HepG2 (cell line): ENCODE measurements around the gene EGLN1. TPM values are rescaled to one million over a fixed set of nuclear protein-coding genes. Genes with fewer than 3 reads are reported as not detected.

Experiments used
- ATAC-seq: fragments of 200-7000 bp; cut with Tn5 transposase; 3 replicates; pipeline ENCODE4 v1.9.1; 2020; ENCODE audit warnings: mild to moderate bottlenecking, moderate library complexity
- BruUV-seq: library from RNA; stranded (reverse); fragments of 400-500 nt; replicated peaks from 2 replicates; lab custom pipeline; 2021; lab: Mats Ljungman, UMichigan
- CTCF ChIA-PET: fragments of 300-600 bp; formaldehyde crosslinking; extraction: SDS; loops from one replicate; lab custom pipeline; 2021; ENCODE audit warnings: low total read pairs, inconsistent platforms, low intra/inter-chr PET ratio; lab: Yijun Ruan, JAX
- POLR2A ChIA-PET: fragments of 350-600 bp; sonication (Branson Sonifier 250); formaldehyde crosslinking; loops from one replicate; lab custom pipeline; 2020; ENCODE audit warnings: antibody characterized with exemption, inconsistent platforms; lab: Yijun Ruan, JAX
- DNase-seq: peaks from one replicate; pipeline ENCODE4 v3.0.0-alpha.2; 2015; ENCODE audit warnings: low spot score
- FAIRE-seq: peaks from 3 replicates; lab custom pipeline; 2011; peaks lifted over from hg19 to GRCh38; lab: Jason Lieb, UNC
- H2AFZ ChIP-seq: one replicate; pipeline ENCODE4 v1.6.1; 2011; ENCODE audit warnings: low read length, inconsistent platforms
- H3K27ac ChIP-seq: fragments of 300-600 bp; 3 replicates; pipeline ENCODE4 v1.8.0; 2011; ENCODE audit warnings: mixed run types, mild to moderate bottlenecking, mixed read lengths, low read length, inconsistent platforms; ENCODE audit not compliant: insufficient read depth; ENCODE audit errors: extremely low read length
- H3K27me3 ChIP-seq, 2 experiments: fragments of 200-600 bp in 1 of 2; 2 replicates in 1 of 2; 3 replicates in 1 of 2; pipeline versions ENCODE4 v1.6.0 to v1.8.0; 2011; ENCODE audit warnings: low read length in 2 of 2, mild to moderate bottlenecking in 2 of 2, moderate library complexity in 2 of 2, inconsistent platforms in 1 of 2; ENCODE audit not compliant: insufficient read depth in 2 of 2, control insufficient read depth in 1 of 2
- H3K36me3 ChIP-seq, 2 experiments: fragments of 200-600 bp in 1 of 2; replicated peaks in 1 of 2; 2 replicates in 1 of 2; 3 replicates in 1 of 2; pipeline versions ENCODE4 v1.5.1 to v1.8.0; 2011; ENCODE audit warnings: low read length in 2 of 2, inconsistent platforms in 1 of 2; ENCODE audit not compliant: insufficient read depth in 2 of 2, control insufficient read depth in 1 of 2
- H3K4me1 ChIP-seq: 2 replicates; pipeline ENCODE4 v1.5.1; 2012; ENCODE audit warnings: low read length, inconsistent platforms; ENCODE audit not compliant: insufficient read depth
- H3K4me2 ChIP-seq: 2 replicates; pipeline ENCODE4 v1.6.0; 2011; ENCODE audit warnings: low read depth, low read length, inconsistent platforms
- H3K4me3 ChIP-seq, 3 experiments: fragments of 200-600 bp in 1 of 3; sonication (generic), shearing (Covaris generic) in 1 of 3; replicated peaks in 1 of 3; 2 replicates each; pipeline ENCODE4 v1.5.1; 2011 to 2016; ENCODE audit warnings: low read length in 3 of 3, inconsistent platforms in 2 of 3, low read depth in 2 of 3, mild to moderate bottlenecking in 2 of 3, control low read depth in 1 of 3, mixed read lengths in 1 of 3; ENCODE audit not compliant: insufficient read depth in 1 of 3
- H3K79me2 ChIP-seq: one replicate; pipeline ENCODE4 v1.6.1; 2011; ENCODE audit warnings: low read length, inconsistent platforms; ENCODE audit not compliant: insufficient read depth
- H3K9ac ChIP-seq: 2 replicates; pipeline ENCODE4 v1.6.0; 2011; ENCODE audit warnings: mild to moderate bottlenecking, low read depth, low read length, inconsistent platforms; ENCODE audit not compliant: insufficient read depth
- H3K9me3 ChIP-seq: 2 replicates; pipeline ENCODE4 v1.5.1; 2012; ENCODE audit warnings: mild to moderate bottlenecking, low read length
- H4K20me1 ChIP-seq: 2 replicates; pipeline ENCODE4 v1.6.0; 2011; ENCODE audit warnings: inconsistent platforms, mild to moderate bottlenecking, low read length, moderate library complexity; ENCODE audit not compliant: insufficient read depth
- NR2C2 ChIP-seq: sonication (generic); formaldehyde crosslinking; IDR thresholded peaks from 2 replicates; pipeline ENCODE4 v1.4.0; 2020; ENCODE audit warnings: missing genetic modification reagents, mild to moderate bottlenecking, moderate library complexity, borderline replicate concordance
- TGIF2 ChIP-seq: IDR thresholded peaks from 2 replicates; pipeline ENCODE4 v1.6.1; 2016; ENCODE audit warnings: control low read depth, missing compliant biosample characterization
- ZNF770 ChIP-seq: sonication (generic); formaldehyde crosslinking; IDR thresholded peaks from 2 replicates; pipeline ENCODE4 v1.5.0; 2020; ENCODE audit warnings: mild to moderate bottlenecking, missing genetic modification reagents
- WGBS: methylation state at CpG from one replicate; pipeline ENCODE4 v1.1.6; 2017; ENCODE audit warnings: low lambda C conversion rate; 5-methylcytosine and 5-hydroxymethylcytosine counted together
- in situ Hi-C: cut with HindIII; loops from 2 replicates; pipeline ENCODE4 v1.10.0; 2017; ENCODE audit warnings: low pct_unique_long_range_greater_than_20kb; ENCODE audit not compliant: extremely low pct_ligation_motif_present
- intact Hi-C: fragments of 100-400 bp; cut with micrococcal nuclease; formaldehyde crosslinking; loops from one replicate; pipeline ENCODE4 v1.10.0; 2022; ENCODE audit not compliant: unreplicated experiment
- polyA plus RNA-seq, 8 experiments: library from polyadenylated mRNA; depleted of rRNA in 3 of 8; stranded (reverse) in 7 of 8; unstranded in 1 of 8; fragments of >200 nt; fragmentation: Illumina TruSeq in 4 of 8; extraction: Trizol in 4 of 8; gene quantifications; 2 replicates each; pipeline versions ENCODE4 v1.2.1 to v1.2.3, GENCODE V29; 2011 to 2016; ENCODE audit warnings: low read depth in 4 of 8, missing spikeins in 1 of 8, mixed read lengths in 1 of 8; ENCODE audit not compliant: insufficient read depth in 1 of 8
- total RNA-seq, 5 experiments: library from RNA; depleted of rRNA; stranded (reverse); fragments of >200 nt; fragmentation: Illumina TruSeq; extraction: Trizol; gene quantifications; 2 replicates each; pipeline ENCODE4 v1.2.3, GENCODE V29; 2016; ENCODE audit warnings: low read depth in 1 of 5
- TF ChIP-seq, protein P1 (sequence below): sonication (generic); formaldehyde crosslinking; IDR thresholded peaks from 2 replicates; pipeline ENCODE4 v1.4.0; 2020; ENCODE audit warnings: missing genetic modification reagents, mild to moderate bottlenecking, borderline replicate concordance

EGLN1 gene
- total and polyA plus RNA-seq, 2 of the 13 experiments (the other 11 are each of a cell fraction or from before 2014, with no cell fraction given) = 34.4 to 44.1 TPM

GRCh38 chr1:231415018-231415583 lies 7.0 kb downstream of the EGLN1 start:
- no peak overlapping the region; a peak in 1 of 6 replicates for H3K4me3 ChIP-seq
- no peaks in the 10 kb centered on the region for H3K9me3 ChIP-seq
- H2AFZ ChIP-seq = no peak overlapping the region
- no peak overlapping the region for H3K27ac ChIP-seq
- in situ Hi-C loops (no loop called here), intact Hi-C loops (loop anchor here (5.0 kb wide), 1 partner anchor 33 kb away; no protein-coding TSS in a partner anchor)
- H3K27me3 ChIP-seq = no peaks in the 10 kb centered on the region; a peak in 1 of 5 replicates
- peaks cover 91% of the 10 kb centered on the region for H4K20me1 ChIP-seq
- 95% methylated on average over 5 of the region's 5 CpGs for WGBS
- ChIA-PET POLR2A (no interaction called here), CTCF (no interaction called here)
- peak overlapping the region; percentile 46 for H3K4me2 ChIP-seq
- H3K36me3 ChIP-seq = peaks cover 5 to 37% of the 10 kb centered on the region in 2 experiments
- peaks cover 72% of the 10 kb centered on the region for H3K4me1 ChIP-seq
- no peak overlapping the region for H3K9ac ChIP-seq
- ATAC-seq (no peak), DNase-seq (no peak), FAIRE-seq (no peak)
- peaks cover 99% of the 10 kb centered on the region for H3K79me2 ChIP-seq
- BruUV-seq = no TSS peak
- TF ChIP-seq NR2C2 (CRISPR knock-in tag) (no peak), ZNF770 (CRISPR knock-in tag) (peak; percentile 58; the same call in 1 of the 2 replicates)

DNA sequence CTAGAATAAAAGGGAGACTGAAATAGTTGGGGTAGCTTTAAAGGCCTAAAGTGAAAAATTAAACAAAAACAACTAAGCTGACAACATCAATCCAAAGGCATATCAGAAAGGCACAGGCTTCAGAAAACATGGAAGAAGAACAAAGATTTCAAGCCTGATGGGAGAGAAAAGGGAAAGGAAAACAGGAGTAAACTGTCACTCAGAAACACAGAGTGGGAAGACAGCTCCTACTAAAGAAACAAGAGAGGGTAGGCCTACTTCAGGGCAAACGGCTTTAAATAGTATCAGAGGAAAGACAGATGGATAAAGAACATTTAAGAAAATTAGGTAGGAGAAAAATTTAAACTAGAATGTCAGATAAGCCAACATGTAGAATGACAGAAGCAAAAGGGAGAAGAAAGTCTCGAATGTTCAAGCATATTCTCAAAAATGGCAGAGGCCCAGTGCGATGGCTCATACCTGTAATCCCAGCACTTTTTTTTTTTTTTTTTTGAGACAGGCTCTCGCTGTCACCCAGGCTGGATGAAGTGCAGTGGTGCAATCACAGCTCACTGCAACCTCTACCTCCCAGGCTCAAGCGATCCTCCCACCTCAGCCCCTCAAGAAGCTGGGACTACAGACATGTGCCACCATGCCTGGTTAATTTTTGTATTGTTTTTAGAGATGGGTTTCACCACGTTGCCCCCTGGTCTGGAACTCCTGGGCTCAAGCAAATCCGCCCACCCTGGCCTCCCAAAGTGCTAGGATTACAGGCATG lies 7.6 kb downstream of the EGLN1 start:
- Histone ChIP-seq H3K4me1 (peaks cover 79% of the 10 kb centered on the region), H4K20me1 (peaks cover 91% of the 10 kb centered on the region), H3K9me3 (no peaks in the 10 kb centered on the region), H3K4me2 (peak overlapping the region; percentile 46), H3K27me3 (no peaks in the 10 kb centered on the region), H3K4me3 (no peak overlapping the region), H3K79me2 (peaks cover 99% of the 10 kb centered on the region), H3K36me3 (peaks cover 7 to 43% of the 10 kb centered on the region in 2 experiments), H3K9ac (peak overlapping the region; percentile 14; the same call in 1 of the 2 replicates), H2AFZ (no peak overlapping the region), H3K27ac (no peak overlapping the region)
- POLR2A ChIA-PET = no interaction called here
- intact Hi-C loops (loop anchor here (5.0 kb wide), 1 partner anchor 32 kb away; no protein-coding TSS in a partner anchor), in situ Hi-C loops (no loop called here)
- CTCF ChIA-PET = no interaction called here
- no peak for DNase-seq
- BruUV-seq = no TSS peak
- no peak for FAIRE-seq
- TF ChIP-seq TGIF2 (CRISPR knock-in tag) = no peak
- TF ChIP-seq, protein P1, sequence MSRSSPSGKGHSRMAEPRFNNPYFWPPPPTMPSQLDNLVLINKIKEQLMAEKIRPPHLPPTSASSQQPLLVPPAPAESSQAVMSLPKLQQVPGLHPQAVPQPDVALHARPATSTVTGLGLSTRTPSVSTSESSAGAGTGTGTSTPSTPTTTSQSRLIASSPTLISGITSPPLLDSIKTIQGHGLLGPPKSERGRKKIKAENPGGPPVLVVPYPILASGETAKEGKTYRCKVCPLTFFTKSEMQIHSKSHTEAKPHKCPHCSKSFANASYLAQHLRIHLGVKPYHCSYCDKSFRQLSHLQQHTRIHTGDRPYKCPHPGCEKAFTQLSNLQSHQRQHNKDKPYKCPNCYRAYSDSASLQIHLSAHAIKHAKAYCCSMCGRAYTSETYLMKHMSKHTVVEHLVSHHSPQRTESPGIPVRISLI = peak; percentile 43; the same call in 1 of the 2 replicates
- 85% methylated on average over 7 of the region's 7 CpGs for WGBS
- no peak for ATAC-seq
